HG02763 (cell line): ENCODE data around the gene MAGOH.
"Not testable (repeated sequence)": the region's sequence is repeated elsewhere in the genome, so short reads cannot be mapped to it uniquely, and the experiment has no call there.

Source experiments
- ATAC-seq: cut with Tn5 transposase; IDR thresholded peaks from one replicate; pipeline ENCODE4 v1.9.1; 2021; ENCODE audit warnings: mild to moderate bottlenecking, moderate library complexity; ENCODE audit not compliant: unreplicated experiment

MAGOH gene

DNA sequence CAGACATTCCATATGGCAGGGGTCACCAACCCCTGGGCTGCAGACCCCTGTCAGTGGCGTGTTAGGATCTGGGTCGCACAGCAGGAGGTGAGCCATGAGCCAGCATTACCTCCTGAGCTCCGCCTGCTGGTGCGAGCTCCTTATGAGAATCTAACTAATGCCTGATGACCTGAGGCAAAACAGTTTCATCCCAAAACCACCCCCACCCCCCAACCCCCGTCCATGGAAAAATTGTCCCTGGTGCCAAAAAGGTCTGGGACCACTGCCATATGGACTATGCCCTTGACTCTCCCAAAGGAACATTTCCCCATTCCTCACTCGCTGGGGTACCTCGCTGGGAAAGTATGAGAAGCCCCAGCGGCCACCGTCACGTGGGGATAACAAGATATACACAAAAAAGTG, 48.1 kb downstream of the MAGOH start:
- no peak for ATAC-seq

DNA sequence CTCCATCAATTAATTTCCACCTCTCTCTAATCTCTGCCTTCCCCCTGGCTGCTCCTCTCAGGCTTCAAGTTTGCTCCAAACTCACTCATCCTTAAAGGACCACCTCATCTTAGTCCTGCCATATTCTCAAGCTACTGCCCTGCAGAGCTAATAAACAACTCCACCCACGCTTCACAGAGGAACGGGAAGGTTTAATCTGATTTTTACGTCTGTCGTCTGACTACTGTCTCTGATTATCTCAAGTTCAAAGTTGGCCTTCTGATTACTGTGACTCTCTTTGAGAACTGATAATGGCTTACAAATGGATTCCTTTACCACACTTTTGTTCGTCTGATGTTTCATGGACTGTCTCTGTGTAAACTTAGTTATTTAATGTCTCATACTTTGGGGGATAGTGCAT, 49.3 kb downstream of the MAGOH start:
- ATAC-seq, result no peak

DNA sequence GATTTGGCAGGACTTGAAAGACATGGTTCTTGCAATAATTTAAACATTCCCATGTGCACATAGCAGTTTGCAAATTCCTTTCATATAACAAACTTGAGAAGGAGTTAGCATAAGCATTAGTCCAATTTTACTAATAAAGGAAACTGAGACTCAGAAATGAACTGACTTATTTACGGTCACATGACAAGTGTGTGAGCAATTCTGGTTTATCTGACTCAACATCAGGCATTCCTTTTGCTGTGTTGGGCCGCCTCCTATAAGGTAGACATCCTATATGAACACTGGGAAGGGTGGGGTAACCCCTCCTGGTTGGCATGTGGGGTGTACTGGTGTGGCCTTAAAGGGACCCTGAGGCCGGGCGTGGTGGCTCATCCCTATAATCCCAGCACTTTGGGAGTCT, 50.2 kb downstream of the MAGOH start:
- ATAC-seq, result no peak

DNA sequence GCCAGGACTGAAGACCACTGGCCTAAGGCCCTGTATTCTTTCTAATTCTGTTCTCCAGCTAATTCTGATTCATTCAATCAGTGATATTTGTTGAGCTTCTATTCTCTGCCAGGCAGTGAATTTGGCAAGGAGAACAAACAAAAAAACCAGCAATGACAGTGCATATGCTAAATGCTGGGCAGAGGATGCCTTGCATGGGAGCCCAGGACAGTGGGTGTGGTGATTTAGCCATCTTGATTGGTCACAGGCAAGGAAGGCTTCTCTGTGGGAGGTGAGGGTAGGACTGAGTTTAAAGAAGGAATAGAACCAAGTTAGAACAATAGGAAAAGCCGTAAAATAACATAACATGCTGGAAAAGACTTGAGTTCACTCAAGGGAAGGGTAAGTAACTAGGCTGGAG, 50.9 kb downstream of the MAGOH start:
- no peak for ATAC-seq

DNA sequence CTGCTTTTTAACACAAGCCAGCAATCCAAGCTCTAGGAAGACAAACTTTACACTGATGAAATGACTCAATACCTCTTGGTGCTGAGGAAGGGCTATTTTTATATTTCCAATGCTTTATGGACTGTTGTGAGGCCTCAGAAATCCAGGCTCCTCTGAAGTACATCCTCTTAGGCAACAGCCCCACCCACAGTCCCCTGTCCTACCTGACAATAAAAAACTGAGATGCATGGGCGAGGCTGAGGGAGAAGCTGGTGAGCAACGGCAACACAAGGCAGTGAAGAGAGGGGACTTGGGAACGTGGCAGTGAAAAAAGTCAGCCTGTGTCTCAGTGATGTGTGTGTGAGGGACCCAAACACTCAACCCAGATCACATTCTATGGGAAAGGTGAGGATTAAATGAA, 51.8 kb downstream of the MAGOH start:
- ATAC-seq, result no peak

DNA sequence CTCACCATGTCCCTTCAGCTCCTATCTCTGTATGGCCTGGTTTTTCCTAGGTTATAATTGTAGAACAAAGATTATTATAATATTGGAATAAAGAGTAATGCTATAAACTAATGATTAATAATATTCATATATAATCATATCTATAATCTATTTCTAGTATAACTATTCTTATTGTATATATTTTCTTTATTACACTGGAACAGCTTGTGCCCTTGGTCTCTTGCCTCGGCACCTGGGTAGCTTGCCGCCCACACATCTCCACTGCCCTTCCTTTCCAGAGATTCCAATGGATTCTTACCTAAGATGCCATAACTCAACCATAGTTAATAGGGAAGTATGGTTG, 52.4 kb downstream of the MAGOH start:
- ATAC-seq, result not testable (repeated sequence)

DNA sequence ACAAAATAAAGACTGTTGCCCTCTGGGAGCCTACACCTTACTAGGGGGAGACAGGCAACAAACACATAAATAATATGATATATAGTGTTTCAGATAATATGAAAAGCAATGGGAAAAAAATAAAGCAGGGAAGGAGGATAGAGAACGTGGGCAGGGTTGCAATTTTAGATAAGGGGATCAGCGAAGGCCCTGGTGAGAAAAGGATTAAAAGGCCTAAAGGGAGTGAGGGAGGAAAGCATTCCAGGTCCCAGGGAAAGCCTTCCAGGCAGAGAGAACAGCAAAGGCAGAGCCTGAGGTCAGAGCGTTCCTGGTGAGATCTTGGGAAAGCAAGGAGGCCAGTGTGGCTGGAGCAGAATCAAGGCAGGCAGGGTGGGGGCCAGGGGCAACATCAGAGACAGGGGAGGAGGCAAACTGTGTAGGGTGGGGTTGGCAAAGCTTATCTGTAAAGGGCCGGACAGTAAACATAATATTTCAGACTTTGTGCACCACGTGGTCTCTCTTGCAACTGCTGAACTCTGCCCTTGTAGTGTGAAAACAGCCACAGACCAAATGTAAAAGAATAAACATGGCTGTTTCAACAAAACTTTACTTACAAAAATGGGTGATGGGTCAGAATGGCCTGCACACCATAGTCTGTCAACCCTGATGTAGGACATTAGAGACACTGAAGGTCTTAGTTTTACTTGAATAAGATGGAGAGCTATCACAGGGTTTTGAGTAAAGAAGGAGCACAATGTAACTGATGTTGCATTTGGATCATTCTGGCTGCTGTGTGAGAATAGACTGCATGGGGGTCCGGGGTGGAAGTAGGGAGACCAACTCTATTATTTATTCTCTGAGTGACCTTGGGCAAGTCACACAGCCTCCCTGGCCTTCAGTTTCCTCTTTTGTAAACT, 55.0 kb downstream of the MAGOH start:
- no peak for ATAC-seq

DNA sequence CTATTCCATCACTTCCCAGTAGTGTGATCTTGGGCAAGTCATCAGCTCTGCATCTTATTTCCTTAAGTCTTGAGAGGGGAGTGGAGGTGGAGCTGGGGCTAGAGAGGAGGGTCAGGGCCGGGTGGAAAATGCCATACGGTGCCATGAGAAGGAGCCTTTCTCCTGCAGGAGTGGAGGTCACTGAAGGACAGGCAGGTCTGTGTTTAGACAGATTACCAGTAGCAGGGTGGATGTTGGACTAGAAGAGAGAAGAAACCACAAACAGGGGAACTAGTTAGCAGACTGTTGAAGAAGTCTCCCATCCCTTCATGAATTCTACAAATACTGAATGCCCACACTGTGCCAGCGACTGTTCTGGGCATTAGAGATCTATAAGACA, 55.6 kb downstream of the MAGOH start:
- no peak for ATAC-seq

DNA sequence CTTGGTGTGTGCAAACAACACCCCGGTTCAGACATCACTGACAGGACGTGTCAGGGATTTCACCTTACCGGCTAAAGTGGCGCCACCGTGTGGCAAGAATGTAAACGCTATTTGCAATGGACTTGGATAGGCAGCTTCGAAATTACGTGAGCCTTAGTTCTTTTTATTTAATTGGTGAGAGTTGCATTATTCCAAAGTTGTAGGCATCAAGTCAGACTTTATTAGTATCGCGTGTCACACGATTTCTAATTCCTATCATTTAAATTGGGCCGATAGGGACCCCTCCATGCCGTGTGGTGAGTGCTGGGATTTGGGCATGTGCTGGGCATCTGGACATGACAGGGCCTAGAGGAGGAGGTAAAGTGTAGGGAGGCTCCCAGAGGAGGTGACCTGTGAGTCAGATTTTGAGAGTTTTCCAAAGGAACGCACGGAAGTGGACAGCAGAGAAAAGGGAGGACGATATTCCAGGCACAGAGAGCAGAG, 56.2 kb downstream of the MAGOH start:
- ATAC-seq, result no peak

DNA sequence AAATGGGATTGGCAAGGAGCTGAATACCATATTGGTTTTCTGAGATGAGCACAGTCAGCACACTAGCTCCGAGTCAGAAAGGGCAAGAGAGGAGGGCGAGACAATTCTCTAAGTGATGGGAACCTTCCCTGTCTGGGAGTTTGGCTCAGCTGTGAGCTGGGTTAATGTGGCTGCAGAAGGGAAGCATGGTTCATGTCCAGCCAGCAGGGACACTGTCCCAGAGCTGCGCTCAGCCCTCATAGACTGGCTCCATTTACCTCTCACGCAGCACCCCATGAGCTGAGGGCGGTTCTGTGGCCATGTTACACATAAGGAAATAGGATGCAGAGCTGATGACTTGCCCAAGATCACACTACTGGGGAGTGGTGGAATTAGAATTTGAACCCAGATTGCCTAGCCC, 57.4 kb downstream of the MAGOH start:
- ATAC-seq, result no peak

DNA sequence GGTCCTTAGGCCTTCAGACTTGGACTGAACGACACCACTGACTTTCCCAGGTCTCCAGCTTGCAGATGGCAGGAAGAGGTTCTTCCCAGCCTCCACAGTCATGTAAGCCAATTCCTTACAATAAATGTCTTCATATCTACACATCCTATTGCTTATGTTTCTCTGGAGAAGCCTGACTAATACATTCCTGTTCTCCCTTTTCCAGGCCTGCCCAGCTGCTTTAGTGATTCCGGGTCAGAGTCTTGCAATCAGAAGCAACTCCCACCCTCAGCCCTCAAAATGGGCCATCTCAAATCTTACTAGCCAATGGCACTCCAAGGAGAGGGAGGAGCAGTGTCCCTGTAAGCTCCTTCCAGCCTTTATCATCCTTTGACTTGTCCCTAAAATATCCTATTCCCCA, 58.1 kb downstream of the MAGOH start:
- no peak for ATAC-seq
